Activated gamma-delta T cell treated with anti-CD3 and anti-CD28 coated beads, Interleukin-2, amount 50 U/mL, for 16 hours (primary cell): ENCODE results near the gene SIRT6.
A peak's percentile ranks its signal among the peaks of the same experiment; 100 is the strongest.
"Not testable (repeated sequence)": the region's sequence is repeated elsewhere in the genome, so short reads cannot be mapped to it uniquely, and the experiment has no call there.

Source experiments
- DNase-seq: peaks from one replicate; pipeline ENCODE4 v3.0.0-alpha.2; 2020; ENCODE audit warnings: low read depth

Gene SIRT6

GRCh38 chr19:4174895-4175668 is 7.3 kb downstream of the SIRT6 start:
- no peak for DNase-seq

DNA sequence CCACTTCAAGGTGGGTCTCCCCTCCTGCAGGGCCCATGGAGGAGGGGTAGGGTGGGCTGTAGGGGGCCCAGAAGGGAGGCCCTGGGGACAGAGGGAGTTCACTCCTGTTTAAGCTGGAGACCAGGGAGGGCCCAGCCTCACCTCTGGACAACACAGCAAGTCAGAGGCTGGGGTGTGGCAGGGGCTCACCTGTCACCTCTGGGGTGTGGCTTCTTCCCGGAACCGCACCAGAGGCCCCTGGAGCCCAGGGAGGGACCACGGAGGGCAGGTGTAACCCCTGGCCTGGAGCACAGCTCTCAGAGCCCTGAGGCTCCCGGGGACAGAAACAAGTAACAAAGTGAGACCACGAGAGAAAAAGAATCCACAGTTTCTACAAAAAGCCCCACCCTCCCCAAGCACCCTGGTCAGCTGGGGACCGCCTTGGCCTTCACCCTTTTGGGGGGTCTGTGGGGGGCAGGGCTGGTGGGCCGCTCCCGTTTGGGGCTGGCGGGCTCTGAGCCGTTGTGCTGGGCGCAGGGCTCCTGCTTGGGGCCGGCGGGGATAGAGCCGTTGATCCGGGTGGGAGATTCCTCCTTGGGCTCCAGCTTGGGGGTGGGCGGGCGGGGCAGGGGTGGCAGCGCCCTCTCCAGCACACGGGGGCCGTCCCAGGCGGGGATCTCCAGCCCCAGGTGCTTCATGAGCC is 8.0 kb downstream of the SIRT6 start:
- no peak for DNase-seq

- no peak for DNase-seq
Measured at GRCh38 chr19:4173479-4174212, 8.7 kb downstream of the SIRT6 start.

- DNase-seq, result peak; percentile 53
Measured at GRCh38 chr19:4172861-4173473, 9.4 kb downstream of the SIRT6 start.

- no peak for DNase-seq
Measured at GRCh38 chr19:4171676-4172075, 10.7 kb downstream of the SIRT6 start.

GRCh38 chr19:4164262-4164661 is 18.1 kb downstream of the SIRT6 start:
- DNase-seq, result no peak

GRCh38 chr19:4161415-4162077 is 20.8 kb downstream of the SIRT6 start:
- no peak for DNase-seq

- DNase-seq, result not testable (repeated sequence)
Measured at GRCh38 chr19:4157971-4158370, 24.4 kb downstream of the SIRT6 start.

- DNase-seq, result no peak
Measured at GRCh38 chr19:4157164-4157563, 25.2 kb downstream of the SIRT6 start.

DNA sequence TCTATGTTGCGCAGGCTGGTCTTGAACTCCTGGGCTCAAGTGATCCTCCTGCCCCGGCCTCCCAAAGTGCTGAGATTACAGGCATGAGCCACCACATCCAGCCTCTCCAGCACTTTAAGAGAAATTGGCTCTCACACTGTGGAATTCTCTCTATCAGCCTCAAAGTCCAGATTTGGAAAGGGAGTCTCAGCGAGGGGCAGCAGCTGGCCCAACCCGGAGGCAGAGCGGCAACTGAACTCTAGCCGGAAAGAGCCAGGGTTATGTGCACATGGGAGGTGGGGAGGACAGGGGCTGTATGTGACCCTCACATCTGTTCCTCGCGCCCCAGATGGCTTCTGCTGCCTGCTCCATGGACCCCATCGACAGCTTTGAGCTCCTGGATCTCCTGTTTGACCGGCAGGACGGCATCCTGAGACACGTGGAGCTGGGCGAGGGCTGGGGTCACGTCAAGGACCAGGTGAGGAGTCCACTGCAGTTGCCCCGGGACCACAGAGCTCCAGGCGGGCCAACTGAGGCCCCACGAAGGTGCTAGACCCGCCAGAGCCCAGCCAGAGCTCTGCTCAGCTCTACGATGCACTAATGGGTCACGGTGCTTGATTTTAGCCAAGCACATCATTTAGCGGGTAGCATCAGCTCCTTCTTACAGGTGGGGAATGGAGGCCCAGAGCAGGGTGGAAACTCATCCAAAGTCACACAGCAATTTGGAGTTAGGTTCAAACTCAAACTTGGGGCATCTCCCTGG is 27.6 kb downstream of the SIRT6 start:
- no peak for DNase-seq

- no peak for DNase-seq
Measured at GRCh38 chr19:4152241-4152998, 29.9 kb downstream of the SIRT6 start.

DNA sequence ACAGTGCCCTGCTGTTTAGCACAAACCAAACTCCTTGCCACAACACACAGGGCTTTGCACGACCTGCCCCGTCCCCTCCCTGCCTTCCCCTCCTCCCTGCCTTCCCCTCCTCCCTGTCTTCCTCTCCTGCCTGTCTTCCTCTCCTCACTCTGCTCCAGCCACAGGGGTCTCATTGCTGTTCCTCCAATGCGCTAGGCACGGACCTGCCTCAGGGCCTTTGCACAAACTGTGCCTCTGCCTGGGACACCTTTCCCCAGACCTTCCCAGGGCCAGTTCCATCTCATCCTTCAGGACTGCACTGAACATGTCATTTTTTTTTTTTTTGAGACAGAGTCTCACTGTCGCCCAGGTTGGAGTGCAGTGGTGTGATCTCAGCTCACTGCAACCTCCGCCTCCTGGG is 30.7 kb downstream of the SIRT6 start:
- DNase-seq, result no peak

DNA sequence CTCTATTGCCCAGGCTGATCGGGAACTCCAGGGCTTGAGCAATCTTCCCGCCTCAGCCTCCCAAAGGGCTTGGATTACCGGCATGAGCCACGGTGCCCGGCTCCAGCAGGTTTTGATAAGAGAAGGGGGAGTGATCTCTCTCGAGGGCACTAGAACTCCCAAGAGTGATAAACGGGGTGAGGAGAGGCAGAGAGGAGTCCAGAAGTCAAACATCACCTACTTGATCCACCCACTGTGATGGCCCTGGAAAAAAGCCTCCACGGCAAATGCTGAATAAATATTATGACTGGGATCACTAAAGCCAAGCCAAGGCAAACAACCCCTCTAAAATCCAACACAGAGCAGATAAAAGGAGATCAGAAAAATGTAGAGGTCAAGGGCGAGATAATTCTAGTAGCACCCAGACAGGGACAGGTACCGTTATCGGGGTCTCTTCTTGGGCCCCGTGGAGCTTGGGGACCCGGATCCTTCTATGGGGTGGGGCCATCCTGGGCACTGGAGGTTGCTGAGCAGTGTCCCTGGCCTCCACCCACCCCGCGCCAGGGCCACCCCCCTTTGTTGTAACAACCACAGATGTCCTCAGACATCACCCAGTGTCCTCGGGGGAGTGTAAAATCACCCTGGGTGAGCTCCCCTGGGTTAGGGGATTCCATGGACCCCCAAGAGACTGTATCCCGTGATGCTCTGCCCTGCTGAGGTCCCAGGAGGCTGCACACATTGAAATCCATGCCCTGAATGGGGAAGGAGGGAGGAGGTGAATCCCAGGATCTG is 32.7 kb downstream of the SIRT6 start:
- DNase-seq, result no peak

GRCh38 chr19:4144666-4145249 is 37.6 kb downstream of the SIRT6 start:
- DNase-seq, result no peak

DNA sequence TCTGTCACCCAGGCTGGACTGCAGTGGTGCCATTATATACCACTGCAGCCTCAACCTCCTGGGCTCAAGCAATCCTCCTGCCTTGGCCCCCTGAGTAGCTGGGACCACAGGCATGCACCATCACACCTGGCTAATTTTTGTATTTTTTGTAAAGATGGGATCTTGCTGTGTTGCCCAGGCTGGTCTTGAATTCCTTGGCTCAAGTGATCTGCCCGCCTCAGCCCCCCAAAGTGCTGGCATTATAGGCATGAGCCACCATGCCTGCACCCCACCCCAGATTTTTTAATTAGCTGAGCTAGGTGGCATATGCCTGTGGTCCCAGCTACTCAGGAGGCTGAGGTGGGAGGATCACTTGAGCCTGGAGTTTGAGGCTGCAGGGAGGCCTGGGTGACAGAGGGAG is 39.4 kb downstream of the SIRT6 start:
- DNase-seq, result not testable (repeated sequence)

GRCh38 chr19:4140237-4140711 is 42.1 kb downstream of the SIRT6 start:
- no peak for DNase-seq

DNA sequence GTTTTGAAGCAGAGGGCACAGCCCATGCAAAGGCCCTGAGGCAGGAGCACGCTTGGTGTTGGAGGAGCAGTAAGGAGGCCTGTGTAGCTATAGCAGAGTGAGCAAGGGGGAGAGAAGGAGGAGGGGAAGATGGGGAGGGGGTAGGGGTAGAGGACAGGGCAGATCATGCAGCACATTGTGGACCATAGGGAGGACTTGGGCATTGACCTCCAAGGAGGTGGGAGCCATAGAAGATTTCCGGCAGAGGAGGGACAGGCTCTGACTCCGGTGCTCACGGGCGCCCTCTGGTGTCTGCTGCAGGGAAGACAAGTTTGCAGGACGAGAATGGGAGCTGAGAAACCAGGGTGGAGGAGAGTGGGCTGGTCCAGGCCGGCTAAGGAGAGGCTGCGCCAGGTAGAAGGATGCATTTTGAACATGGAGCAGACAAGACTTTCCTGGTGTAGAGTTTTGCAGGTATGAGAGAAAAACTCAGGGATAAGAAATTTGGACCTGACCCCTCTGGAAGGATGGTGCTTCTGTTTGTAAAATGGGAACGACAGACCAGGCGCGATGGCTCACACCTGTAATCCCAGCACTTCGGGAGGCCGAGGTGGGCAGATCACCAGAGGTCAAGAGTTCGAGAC is 42.6 kb downstream of the SIRT6 start:
- DNase-seq, result peak; percentile 82

GRCh38 chr19:4138445-4138844 is 43.9 kb downstream of the SIRT6 start:
- DNase-seq, result no peak

DNA sequence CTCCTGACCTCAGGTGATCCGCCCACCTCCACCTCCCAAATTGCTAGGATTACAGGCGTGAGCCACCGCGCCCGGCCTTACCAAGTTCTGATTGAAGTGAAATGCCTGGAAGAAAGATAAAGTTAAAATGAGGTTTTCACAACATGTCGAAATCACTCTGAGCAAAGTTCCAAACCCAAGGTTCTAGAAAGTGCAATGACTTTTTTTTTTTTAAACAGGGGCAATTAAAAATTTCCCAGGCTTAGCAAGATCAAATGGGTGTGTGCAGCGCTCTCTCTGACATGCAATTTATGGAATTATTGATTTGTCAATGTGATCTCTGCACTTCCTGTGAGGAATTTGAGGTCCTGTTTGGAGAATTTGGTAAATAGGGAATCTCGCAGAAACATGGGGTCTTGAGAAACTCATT is 45.7 kb downstream of the SIRT6 start:
- no peak for DNase-seq
